ENCODE data around the gene OBSL1.
A peak's percentile ranks its signal among the peaks of the same experiment; 100 is the strongest.

Gene OBSL1

GRCh38 chr2:219536967-219537366 is 34.4 kb downstream of the OBSL1 start:
- no peak for DNase-seq (ENCODE audit: low read depth in 4 of 4, low spot score in 1 of 4)

- DNase-seq (ENCODE audit: low read depth in 4 of 4, low spot score in 1 of 4) = no peak
Observed at GRCh38 chr2:219536425-219536824, 34.9 kb downstream of the OBSL1 start.

DNA sequence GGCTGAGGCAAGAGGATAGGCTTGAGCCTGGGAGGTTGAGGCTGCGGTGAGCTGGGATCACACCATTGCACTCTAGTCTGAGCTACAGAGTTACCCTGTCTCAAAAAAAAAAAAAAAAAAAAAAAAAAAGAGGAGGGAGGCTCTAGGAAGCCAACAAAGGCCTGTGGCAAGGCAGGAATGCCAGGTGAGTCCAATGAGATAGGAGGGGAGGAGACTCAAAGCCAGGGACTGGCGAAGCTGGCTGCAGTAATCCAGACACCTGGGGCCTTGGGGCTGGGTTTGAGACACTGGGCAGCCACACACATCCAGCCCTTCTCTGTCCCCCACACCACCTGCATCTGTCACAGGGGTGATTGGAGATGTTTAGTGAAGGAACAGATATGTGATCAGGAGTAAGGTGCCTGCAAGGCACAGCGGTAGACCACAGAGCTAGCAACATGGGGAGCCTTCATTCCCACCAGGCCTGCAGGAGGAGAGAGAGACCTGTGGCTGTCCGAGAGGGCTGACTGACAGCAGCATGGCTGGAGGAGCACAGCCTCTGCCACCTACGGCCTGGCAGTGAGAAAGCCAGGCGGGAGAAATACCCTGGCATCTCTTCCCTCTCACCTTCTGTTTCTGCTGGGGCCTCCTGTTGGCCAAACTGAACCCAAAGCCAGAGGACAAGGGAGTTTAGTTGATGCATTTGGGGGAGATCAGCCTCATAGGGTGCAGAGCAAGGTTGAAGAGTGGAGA is 37.2 kb downstream of the OBSL1 start:
- DNase-seq (ENCODE audit: low read depth in 4 of 4, low spot score in 1 of 4) = no peak

DNA sequence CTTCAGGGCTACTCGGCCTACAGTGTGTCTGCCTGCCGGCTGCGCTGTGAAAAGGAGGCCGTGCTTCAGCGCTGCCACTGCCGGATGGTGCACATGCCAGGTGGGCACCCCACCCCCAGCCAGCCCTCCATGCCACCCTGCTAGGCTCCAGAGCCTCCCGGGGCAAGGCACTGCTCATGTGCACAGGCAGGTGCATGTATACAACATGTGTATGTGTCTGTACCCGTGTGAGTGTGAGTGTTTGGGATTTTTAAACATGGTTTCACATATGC is 39.0 kb downstream of the OBSL1 start:
- DNase-seq (ENCODE audit: low read depth in 4 of 4, low spot score in 1 of 4) = no peak

GRCh38 chr2:219531639-219532377 is 39.5 kb downstream of the OBSL1 start:
- no peak for DNase-seq (ENCODE audit: low read depth in 4 of 4, low spot score in 1 of 4)

GRCh38 chr2:219530048-219530963 is 41.0 kb downstream of the OBSL1 start:
- peak; percentile 73 to 84 (median 82) for DNase-seq (ENCODE audit: low read depth in 4 of 4, low spot score in 1 of 4)

GRCh38 chr2:219527472-219527871 is 43.9 kb downstream of the OBSL1 start:
- no peak for DNase-seq (ENCODE audit: low read depth in 4 of 4, low spot score in 1 of 4)

- no peak for DNase-seq (ENCODE audit: low read depth in 4 of 4, low spot score in 1 of 4)
Observed at GRCh38 chr2:219527076-219527394, 44.3 kb downstream of the OBSL1 start.

DNA sequence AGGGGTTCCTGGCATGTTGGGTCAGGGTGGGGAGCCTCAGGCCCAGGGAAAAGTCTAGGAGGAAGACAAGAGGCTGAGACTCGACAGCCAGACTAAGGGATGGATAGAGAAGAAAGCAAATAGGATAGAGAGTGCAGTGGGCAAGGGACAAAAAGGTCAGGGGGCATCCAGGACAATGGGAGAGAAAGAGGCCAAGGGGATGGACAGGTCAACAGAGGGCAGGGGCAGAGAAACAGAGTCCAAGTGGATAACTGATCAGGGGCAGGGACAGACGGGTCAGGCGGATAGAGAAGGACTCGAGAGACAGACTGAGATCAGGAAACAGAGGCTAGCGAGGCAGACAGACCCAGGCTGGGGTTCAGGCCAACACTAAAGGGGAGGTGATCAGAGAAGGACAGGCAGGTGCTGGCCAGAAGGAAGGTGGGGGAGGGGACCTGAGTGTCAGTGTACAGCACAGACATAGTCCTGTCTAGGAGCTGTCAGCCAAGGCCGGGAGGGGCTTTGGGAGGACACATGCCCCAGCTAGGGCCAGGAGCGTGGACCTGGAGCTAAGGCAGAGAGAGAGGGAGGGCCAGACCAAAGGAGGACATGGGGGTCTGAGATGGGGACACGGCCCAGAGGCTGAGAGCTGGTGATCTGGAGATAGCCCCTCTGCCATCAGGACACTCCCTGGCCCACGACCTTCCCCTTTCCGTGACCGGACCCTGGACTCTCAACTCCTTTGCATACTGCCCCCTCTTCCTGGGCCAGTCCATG is 44.8 kb downstream of the OBSL1 start:
- DNase-seq (ENCODE audit: low read depth in 4 of 4, low spot score in 1 of 4) = no peak

DNA sequence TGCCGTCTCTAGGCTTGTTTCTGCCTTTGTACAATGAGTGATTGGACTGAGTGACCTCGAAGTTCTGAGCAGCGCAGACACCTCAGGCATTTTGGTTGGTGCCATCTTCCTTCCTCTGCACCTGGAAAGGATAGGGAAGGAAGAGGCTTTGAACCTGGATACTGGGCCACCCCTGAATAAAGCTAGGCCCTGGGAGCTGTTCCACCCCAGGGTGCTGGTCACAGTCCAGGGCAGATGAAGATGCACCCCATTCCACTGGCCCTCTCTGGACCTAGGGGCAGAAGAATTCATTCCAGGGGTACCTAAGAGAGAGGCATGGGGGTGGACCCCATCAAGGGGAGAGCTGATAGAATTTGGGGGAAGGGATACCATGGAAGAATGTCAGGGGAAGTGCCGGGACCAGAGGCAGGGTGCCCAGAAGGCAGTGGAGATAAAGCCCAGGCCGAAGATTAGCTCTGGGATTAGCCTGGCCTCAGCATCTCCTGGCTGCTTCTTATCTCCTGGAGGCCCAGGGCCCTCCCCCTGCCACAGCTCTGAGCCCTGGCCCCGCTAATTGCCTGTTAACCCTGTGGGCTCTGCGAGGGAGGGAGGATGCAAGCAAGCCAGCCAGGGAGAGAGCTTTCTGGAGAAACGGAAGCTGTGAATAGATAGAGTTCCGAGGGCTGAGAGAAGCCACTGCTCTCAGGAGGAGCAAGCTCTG is 45.7 kb downstream of the OBSL1 start:
- no peak for DNase-seq (ENCODE audit: low read depth in 4 of 4, low spot score in 1 of 4)

DNA sequence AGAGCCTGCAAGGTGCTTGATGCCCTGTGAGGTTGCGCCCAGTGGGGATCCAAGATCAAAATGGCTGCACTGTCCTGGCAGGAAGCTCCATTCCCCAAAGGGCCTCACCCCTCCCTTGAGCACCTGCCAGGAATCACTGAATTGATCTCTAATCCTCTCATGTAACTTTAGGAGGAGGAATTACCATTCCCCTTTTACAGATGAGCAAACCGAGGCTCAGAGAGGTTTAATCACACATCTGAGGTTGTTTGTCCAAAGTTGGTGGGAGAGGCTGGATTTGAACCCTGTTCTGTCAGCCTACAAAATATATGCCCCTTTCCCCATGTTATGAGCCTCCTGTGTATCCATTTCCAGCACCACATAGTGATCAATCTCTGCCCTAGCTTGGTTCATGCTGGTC is 46.5 kb downstream of the OBSL1 start:
- no peak for DNase-seq (ENCODE audit: low read depth in 4 of 4, low spot score in 1 of 4)

DNA sequence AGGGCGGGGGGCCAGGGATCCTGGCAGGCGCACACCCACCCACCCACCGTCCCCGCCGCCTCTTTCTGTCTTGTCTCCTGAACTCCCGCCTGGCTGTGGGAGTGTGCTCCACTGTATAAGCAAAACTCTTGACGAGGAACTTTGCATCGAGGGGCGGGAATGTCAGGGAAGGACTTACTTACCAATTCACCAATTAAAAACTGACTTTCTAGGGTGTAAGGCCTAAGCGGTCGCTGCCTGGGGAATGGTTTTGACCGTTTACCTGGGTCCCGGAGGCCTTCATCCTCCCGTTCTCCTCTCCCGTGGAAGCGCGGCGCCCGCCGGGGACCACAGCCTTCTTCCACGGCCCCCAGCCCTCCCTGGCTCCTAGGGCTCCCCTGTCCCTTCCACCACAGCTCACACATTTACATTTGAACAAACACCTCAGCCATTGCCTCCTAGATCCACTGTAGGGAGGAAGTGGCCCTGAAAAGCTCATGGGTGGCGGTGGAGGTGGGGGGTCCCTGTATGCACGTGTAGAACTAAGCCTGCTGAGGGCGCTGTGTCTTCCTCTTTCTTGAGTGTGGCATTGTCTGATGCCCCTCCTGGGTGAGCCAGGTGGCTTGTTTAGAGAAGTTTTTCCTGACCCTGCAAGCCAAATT is 48.2 kb downstream of the OBSL1 start:
- DNase-seq (ENCODE audit: low read depth in 4 of 4, low spot score in 1 of 4) = no peak

DNA sequence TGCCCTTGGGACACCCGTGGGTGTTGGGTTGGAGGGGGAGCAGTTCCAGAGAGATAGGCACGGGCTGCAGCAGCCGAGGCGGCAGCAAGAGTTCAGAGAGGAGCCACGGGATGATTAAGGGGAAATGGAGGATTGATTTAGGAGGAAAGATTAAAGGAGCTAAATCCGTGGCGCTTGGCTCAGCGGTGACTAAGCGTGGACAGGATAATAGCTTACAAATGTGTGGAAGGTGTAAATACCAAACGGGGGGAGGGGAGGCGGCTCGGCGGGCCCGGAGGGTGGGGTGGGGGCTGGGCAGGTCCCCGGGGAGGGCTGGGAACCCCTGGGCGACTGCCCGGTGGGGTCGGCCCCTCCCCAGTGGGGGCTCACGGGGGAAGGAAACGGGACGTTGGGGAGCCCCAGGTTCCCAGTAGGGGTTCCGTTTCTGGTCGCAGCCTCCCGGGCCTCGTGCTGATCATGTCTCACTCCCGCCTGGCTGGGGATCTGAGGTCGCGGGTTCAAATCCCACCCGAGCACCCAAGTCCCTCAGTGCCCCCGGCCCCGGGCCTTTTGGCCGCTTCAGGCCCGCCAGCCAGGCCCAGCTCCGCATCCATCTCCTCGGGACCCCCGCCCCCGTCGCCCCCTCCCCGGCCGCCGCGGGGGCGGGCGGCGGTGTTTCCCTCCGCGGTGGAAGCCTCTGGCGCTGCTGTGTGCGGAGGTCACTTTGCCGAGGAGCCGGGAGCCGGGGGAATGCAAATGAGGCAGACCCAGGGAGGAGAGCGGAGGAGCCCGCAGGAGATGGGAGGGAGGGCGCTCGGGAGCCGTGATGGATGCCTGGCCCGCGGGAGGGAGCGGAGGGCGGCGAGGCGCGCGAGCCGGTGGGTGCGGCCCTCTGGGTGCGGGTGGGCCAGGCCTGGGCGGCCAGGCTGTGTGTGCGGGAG is 49.0 kb downstream of the OBSL1 start:
- no peak for DNase-seq (ENCODE audit: low read depth in 4 of 4, low spot score in 1 of 4)

- DNase-seq (ENCODE audit: low read depth in 4 of 4, low spot score in 1 of 4) = no peak
Observed at GRCh38 chr2:219521066-219521880, 50.1 kb downstream of the OBSL1 start.

DNA sequence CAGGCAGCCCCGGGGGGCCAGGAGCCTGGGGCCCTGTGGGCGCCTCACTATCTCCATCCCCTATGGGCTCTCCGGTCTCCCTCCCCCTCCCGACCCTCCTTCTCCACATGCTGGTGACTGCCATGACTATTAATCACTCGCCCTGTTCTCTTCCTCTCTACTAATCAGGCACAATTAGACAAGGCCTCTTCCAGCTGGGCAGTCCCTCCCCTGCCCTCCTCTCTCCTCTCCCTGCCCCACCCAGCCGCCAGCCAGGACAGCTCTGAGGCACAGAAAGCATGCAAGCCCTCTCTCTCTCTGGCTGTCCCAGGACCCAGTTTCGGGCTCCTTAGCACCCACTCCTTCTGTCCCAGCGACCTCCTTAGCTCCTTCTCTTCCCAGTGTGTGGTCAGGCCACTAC is 51.3 kb downstream of the OBSL1 start:
- DNase-seq (ENCODE audit: low read depth in 4 of 4, low spot score in 1 of 4) = no peak

- no peak for DNase-seq (ENCODE audit: low read depth in 4 of 4, low spot score in 1 of 4)
Observed at GRCh38 chr2:219519526-219519916, 51.8 kb downstream of the OBSL1 start.

DNA sequence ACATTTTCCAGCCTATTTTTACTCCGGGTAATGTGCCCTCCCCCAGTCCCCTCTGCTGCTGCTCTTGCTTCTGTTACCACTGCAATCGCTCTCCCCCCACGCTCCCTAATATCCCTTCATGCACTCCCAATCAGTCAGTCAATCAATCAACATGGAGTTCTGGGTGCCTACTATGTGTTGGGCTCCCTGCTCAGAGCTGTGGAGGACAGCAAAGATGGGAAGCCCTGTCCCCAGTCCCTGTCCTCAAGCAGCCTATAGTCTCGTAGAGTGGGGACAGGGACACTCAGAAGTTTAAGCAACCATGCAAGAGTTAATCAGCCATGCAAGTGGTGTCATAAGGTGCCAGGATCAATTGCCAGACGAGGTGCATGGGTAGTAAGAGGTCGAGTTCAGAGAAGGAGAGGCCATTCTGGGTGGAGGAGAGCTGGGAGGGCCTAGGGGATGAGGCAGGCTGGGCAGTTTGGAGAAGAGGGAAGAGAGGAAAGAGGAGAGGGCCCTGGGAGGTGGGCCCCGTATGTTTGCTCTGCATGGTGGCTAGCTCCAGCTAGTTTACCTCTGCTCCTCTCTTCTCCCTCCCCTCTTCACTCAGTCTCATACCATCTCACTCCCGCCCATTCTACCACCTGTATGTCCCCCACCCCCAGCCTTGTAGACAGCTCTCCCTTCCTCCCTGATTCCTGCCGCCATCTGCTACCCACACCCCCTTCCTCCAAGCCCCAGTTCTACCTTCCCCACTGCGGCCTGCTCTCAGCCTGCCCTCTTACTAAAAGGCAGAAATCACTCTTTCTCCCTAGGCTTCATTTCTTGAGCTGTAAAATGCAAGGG is 53.2 kb downstream of the OBSL1 start:
- no peak for DNase-seq (ENCODE audit: low read depth in 4 of 4, low spot score in 1 of 4)

DNA sequence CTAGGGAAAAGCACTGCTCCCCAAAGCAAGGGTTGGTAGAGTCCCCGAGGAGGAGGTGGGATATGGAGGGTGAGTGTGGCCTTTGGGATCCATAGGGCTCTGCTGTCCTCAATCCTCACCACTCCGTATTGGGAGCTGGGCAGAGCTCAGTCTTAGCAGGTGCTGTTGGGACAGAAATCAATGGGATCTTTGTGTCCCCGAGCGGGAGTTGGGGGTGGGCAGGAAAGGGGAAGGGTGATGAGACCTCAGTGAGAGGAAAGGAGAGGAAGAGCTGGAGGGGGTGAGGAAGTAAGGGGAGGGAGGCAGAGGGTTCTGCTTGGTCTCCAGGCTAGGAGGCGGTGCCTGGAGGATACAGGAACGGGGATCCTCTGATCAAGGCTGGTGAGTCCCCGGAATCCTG is 54.5 kb downstream of the OBSL1 start:
- no peak for DNase-seq (ENCODE audit: low read depth in 4 of 4, low spot score in 1 of 4)

Data from stimulated activated CD4-positive, alpha-beta T cell treated with anti-CD3 and anti-CD28 coated beads, Interleukin-1b, Interleukin-23, amount 100 ng/mL, for 24 hours (primary cell).